ENCODE data around the gene ADM2. TPM values are rescaled to one million over a fixed set of nuclear protein-coding genes. Genes with fewer than 3 reads are reported as not detected.

The ADM2 gene
- polyA plus RNA-seq, 1 experiment: 3.1 TPM

DNA sequence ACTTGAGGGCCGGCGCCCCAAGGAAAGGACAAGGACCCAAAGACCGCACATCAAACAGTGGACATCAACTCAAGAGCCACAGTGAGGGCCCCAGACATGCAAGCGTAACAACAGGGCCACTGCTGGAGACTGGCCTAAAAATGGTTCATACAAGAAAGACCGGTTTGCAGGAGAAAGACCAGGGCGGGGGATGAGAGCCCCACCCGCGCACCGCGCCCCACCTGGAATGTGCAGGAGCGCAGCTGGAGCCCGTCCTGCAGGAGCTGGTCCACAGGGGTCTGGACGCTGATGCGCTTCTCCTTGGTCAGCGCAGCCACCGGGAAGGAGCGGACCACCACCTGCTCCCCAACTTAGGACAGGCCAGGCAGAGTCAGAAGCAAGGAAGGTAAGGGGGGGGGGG, 20.4 kb upstream of the ADM2 start:
- CTCF ChIA-PET: no interaction called here
- TF ChIP-seq, protein P1, sequence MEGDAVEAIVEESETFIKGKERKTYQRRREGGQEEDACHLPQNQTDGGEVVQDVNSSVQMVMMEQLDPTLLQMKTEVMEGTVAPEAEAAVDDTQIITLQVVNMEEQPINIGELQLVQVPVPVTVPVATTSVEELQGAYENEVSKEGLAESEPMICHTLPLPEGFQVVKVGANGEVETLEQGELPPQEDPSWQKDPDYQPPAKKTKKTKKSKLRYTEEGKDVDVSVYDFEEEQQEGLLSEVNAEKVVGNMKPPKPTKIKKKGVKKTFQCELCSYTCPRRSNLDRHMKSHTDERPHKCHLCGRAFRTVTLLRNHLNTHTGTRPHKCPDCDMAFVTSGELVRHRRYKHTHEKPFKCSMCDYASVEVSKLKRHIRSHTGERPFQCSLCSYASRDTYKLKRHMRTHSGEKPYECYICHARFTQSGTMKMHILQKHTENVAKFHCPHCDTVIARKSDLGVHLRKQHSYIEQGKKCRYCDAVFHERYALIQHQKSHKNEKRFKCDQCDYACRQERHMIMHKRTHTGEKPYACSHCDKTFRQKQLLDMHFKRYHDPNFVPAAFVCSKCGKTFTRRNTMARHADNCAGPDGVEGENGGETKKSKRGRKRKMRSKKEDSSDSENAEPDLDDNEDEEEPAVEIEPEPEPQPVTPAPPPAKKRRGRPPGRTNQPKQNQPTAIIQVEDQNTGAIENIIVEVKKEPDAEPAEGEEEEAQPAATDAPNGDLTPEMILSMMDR (IDR thresholded peaks at IDR 0.05; ENCODE audit: low read depth, low read length): no peak
- no peak for DNase-seq (ENCODE audit: low read depth, low spot score)

DNA sequence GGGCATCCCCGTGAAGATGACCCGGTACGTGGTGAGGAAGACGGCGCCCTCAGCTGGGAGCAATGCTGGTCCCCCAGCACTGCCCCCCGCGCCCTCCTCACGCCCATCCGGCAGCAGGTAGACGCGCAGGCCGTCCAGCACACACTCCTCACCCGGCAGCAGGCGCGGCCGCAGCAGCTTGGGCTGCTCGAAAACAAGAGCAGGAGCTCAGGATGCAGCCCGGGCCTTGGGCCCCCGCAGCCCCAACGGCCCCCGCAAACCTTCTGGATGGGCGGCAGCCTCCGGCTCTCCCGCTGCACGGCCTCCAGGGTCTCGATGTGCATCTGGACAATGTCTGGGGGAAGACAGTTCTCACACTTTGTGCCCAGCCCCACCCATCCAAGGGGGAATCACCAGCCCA, 19.8 kb upstream of the ADM2 start:
- no peaks in the 10 kb centered on the region; the same call in 1 of the 2 replicates for H3K9me3 ChIP-seq (ENCODE audit: control insufficient read depth, insufficient read depth, low read length)
- ChIA-PET POLR2A (no interaction called here), CTCF (interaction anchor here (0.9 kb wide), 1 partner anchor 159 kb away, joined by 3 read pairs; no protein-coding TSS in a partner anchor)
- no peak overlapping the region for H3K27ac ChIP-seq (ENCODE audit: low read depth, low read length)
- no peaks in the 10 kb centered on the region for H3K27me3 ChIP-seq (ENCODE audit: control insufficient read depth, insufficient read depth, low read length)
- no peak overlapping the region for H3K4me3 ChIP-seq (ENCODE audit: low read depth, low read length)
- DNase-seq (ENCODE audit: low read depth, low spot score): no peak
- TF ChIP-seq, protein P1 (IDR thresholded peaks at IDR 0.05; ENCODE audit: low read depth, low read length): no peak

More for the DNA sequence above, 20.4 kb upstream of the ADM2 start:
- Histone ChIP-seq H3K9me3 (ENCODE audit: control insufficient read depth, insufficient read depth, low read length) (no peaks in the 10 kb centered on the region; the same call in 1 of the 2 replicates), H3K27me3 (ENCODE audit: control insufficient read depth, insufficient read depth, low read length) (no peaks in the 10 kb centered on the region), H3K27ac (ENCODE audit: low read depth, low read length) (no peak overlapping the region), H3K4me3 (ENCODE audit: low read depth, low read length) (no peak overlapping the region)
- POLR2A ChIA-PET: no interaction called here

DNA sequence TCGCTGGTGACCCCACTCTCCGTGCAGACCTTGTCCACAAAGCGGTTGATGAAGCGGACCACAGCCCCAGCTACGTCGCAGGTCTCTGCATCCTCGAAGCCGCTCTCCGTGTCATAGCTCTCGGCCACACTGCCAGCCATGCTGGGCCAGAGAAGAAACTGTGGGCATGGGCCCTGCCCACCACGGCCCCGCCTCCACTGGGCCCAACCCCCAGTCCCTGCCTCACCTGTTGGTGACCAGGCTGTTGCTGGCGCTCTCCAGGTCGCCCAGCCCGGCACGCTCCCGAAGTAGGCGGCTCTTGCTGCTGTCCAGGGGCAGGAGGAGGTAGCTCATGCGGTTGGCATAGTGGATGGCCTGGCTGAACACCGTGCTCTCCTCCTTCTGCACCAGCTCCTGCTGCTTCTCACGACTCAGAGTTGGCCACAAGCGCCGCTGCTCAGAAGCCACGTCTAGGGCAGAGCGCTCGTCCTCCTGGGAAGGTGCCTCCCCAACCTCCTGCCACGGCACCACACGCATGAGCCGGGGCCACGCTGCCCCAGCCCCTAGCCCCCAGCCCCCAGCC, 19.3 kb upstream of the ADM2 start:
- Histone ChIP-seq H3K27me3 (ENCODE audit: control insufficient read depth, insufficient read depth, low read length) (no peaks in the 10 kb centered on the region), H3K9me3 (ENCODE audit: control insufficient read depth, insufficient read depth, low read length) (no peaks in the 10 kb centered on the region; the same call in 1 of the 2 replicates), H3K27ac (ENCODE audit: low read depth, low read length) (no peak overlapping the region), H3K4me3 (ENCODE audit: low read depth, low read length) (no peak overlapping the region)
- no peak for DNase-seq (ENCODE audit: low read depth, low spot score)
- CTCF ChIA-PET: interaction anchor here (0.9 kb wide), 1 partner anchor 159 kb away, joined by 3 read pairs; no protein-coding TSS in a partner anchor
- TF ChIP-seq, protein P1 (IDR thresholded peaks at IDR 0.05; ENCODE audit: low read depth, low read length): no peak
- POLR2A ChIA-PET: no interaction called here

DNA sequence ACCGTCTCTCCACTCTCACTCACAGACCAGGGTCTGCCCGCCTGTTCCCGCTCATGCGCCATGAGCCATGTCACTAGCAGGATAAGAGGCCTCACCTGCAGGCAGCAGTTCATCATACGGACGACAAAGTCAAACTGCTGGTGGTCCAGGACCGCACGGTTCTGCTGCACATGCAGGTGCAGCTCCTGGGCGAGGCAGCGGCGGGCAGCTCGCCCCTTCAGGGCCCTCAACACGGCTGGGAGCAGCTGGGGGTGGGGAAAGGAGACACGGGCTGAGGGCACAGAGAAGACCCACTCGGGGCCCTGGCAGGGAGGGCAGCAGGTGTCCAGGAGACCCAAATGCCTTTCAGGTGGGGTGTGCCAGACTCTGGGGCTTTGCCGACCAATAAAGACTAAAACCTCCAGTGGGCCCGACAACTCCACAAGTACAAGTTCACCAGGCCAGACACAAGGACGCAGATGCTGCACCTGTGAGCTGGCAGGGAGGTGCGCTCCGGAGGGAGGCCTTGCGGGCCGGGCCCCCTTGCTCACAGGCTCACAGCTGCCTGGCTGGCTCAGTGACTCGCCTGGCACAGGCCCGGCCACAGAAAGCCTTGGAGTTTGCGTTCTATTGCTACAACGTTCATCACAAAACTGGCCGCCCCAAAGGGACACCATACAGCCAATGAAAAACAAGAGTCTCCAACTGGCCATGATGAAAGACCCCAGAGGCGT, 18.0 kb upstream of the ADM2 start:
- H3K4me3 ChIP-seq (ENCODE audit: low read depth, low read length): no peak overlapping the region
- H3K27ac ChIP-seq (ENCODE audit: low read depth, low read length): no peak overlapping the region
- no peaks in the 10 kb centered on the region; the same call in 1 of the 2 replicates for H3K9me3 ChIP-seq (ENCODE audit: control insufficient read depth, insufficient read depth, low read length)
- TF ChIP-seq, protein P1 (IDR thresholded peaks at IDR 0.05; ENCODE audit: low read depth, low read length): no peak
- no peaks in the 10 kb centered on the region for H3K27me3 ChIP-seq (ENCODE audit: control insufficient read depth, insufficient read depth, low read length)
- DNase-seq (ENCODE audit: low read depth, low spot score): no peak
- ChIA-PET POLR2A (no interaction called here), CTCF (no interaction called here)

DNA sequence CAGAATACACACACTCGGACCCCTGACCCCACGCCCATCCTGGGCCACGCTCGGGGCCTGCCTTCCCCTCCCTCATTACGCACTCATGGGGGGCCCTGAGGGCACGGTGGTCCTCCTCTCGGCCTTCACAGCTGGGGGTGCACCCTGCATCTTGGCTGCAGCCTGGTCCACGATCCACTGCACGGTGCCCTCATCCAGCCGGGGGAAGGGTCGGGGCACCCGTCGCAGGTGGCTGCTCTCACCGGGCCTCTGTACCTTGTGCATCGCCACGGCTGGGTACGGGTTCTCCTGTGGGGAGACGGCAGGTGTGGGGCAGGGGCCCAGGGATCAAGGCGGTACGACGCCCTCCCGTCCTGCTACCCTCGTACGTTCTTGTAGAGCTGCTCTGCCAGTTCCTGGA, 16.9 kb upstream of the ADM2 start:
- Histone ChIP-seq H3K27me3 (ENCODE audit: control insufficient read depth, insufficient read depth, low read length) (no peaks in the 10 kb centered on the region), H3K4me3 (ENCODE audit: low read depth, low read length) (no peak overlapping the region), H3K27ac (ENCODE audit: low read depth, low read length) (no peak overlapping the region), H3K9me3 (ENCODE audit: control insufficient read depth, insufficient read depth, low read length) (no peaks in the 10 kb centered on the region; the same call in 1 of the 2 replicates)
- TF ChIP-seq, protein P1 (IDR thresholded peaks at IDR 0.05; ENCODE audit: low read depth, low read length): no peak
- DNase-seq (ENCODE audit: low read depth, low spot score): no peak
- POLR2A ChIA-PET: no interaction called here
- CTCF ChIA-PET: no interaction called here
